GM19452 (cell line): ENCODE measurements around the gene SGF29.
"Not testable (repeated sequence)": the region's sequence is repeated elsewhere in the genome, so short reads cannot be mapped to it uniquely, and the experiment has no call there.

ENCODE experiments used
- ATAC-seq: cut with Tn5 transposase; IDR thresholded peaks from one replicate; pipeline ENCODE4 v1.9.1; 2021; ENCODE audit not compliant: unreplicated experiment

Gene SGF29

GRCh38 chr16:28609631-28610594 lies 56.2 kb downstream of the SGF29 start, which contains the start of gene SULT1A1:
Gene SULT1A1 (minus strand): TSS chr16:28610044. CDS start chr16:28608855, 1,189 bp downstream.
- ATAC-seq, result no peak

- ATAC-seq, result no peak
Measured at GRCh38 chr16:28610595-28611191, 57.0 kb downstream of the SGF29 start.

- ATAC-seq, result peak; percentile 55
Measured at GRCh38 chr16:28612359-28613280, 58.9 kb downstream of the SGF29 start.

- not testable (repeated sequence) for ATAC-seq
Measured at GRCh38 chr16:28613912-28614311, 60.2 kb downstream of the SGF29 start.

GRCh38 chr16:28614561-28614960 lies 60.8 kb downstream of the SGF29 start:
- not testable (repeated sequence) for ATAC-seq

- not testable (repeated sequence) for ATAC-seq
Measured at GRCh38 chr16:28615486-28616223, 61.9 kb downstream of the SGF29 start.

GRCh38 chr16:28616224-28616577 lies 62.5 kb downstream of the SGF29 start:
- ATAC-seq, result not testable (repeated sequence)

GRCh38 chr16:28616636-28617035 lies 62.9 kb downstream of the SGF29 start:
- no peak for ATAC-seq

- ATAC-seq, result no peak
Measured at GRCh38 chr16:28617874-28618273, 64.2 kb downstream of the SGF29 start.

- not testable (repeated sequence) for ATAC-seq
Measured at GRCh38 chr16:28620316-28620715, 66.6 kb downstream of the SGF29 start.

- ATAC-seq, result no peak
Measured at GRCh38 chr16:28621481-28622155, 67.9 kb downstream of the SGF29 start.

GRCh38 chr16:28622532-28623171 lies 68.9 kb downstream of the SGF29 start:
- not testable (repeated sequence) for ATAC-seq

GRCh38 chr16:28623172-28623711 lies 69.5 kb downstream of the SGF29 start:
- no peak for ATAC-seq

- ATAC-seq, result not testable (repeated sequence)
Measured at GRCh38 chr16:28630905-28631304, 77.2 kb downstream of the SGF29 start.

GRCh38 chr16:28636093-28636823 lies 82.5 kb downstream of the SGF29 start:
- ATAC-seq, result not testable (repeated sequence)

- ATAC-seq, result not testable (repeated sequence)
Measured at GRCh38 chr16:28637765-28638164, 84.0 kb downstream of the SGF29 start, which contains the start of gene NPIPB8. Gene NPIPB8 (plus strand): TSS chr16:28638065. CDS start chr16:28638361, 296 bp downstream.

GRCh38 chr16:28638359-28638758 lies 84.6 kb downstream of the SGF29 start:
- not testable (repeated sequence) for ATAC-seq

GRCh38 chr16:28639959-28640358 lies 86.2 kb downstream of the SGF29 start:
- ATAC-seq, result not testable (repeated sequence)
